GM18526 (cell line): ENCODE data around the gene DAZAP1.

Source experiments
- POLR2A ChIP-seq: IDR thresholded peaks from 3 replicates; pipeline ENCODE4 v1.6.1; 2011; ENCODE audit not compliant: insufficient read length; ENCODE audit errors: extremely low read depth

DAZAP1 gene

GRCh38 chr19:1449467-1450442 lies 42.4 kb downstream of the DAZAP1 start, which contains the start of gene APC2:
Gene APC2 (plus strand): TSS chr19:1450121. CDS start chr19:1453002, 2,881 bp downstream.
- TF ChIP-seq POLR2A: no peak

- no peak for TF ChIP-seq POLR2A
Observed at GRCh38 chr19:1450735-1451731, 43.6 kb downstream of the DAZAP1 start.

GRCh38 chr19:1451916-1452801 lies 44.8 kb downstream of the DAZAP1 start:
- no peak for TF ChIP-seq POLR2A

GRCh38 chr19:1452802-1453524 lies 45.6 kb downstream of the DAZAP1 start:
- TF ChIP-seq POLR2A: no peak

GRCh38 chr19:1453525-1454364 lies 46.4 kb downstream of the DAZAP1 start:
- no peak for TF ChIP-seq POLR2A

GRCh38 chr19:1455002-1455335 lies 47.6 kb downstream of the DAZAP1 start:
- TF ChIP-seq POLR2A: no peak

GRCh38 chr19:1455336-1456120 lies 48.1 kb downstream of the DAZAP1 start:
- no peak for TF ChIP-seq POLR2A

GRCh38 chr19:1456121-1456900 lies 48.9 kb downstream of the DAZAP1 start:
- no peak for TF ChIP-seq POLR2A

- TF ChIP-seq POLR2A: no peak
Observed at GRCh38 chr19:1457031-1457739, 49.8 kb downstream of the DAZAP1 start.

GRCh38 chr19:1457892-1458291 lies 50.5 kb downstream of the DAZAP1 start:
- TF ChIP-seq POLR2A: no peak

- no peak for TF ChIP-seq POLR2A
Observed at GRCh38 chr19:1459479-1459878, 52.1 kb downstream of the DAZAP1 start.
